GM12878 (cell line): ENCODE measurements around the gene SH2D3A. TPM values are rescaled to one million over a fixed set of nuclear protein-coding genes. Genes with fewer than 3 reads are reported as not detected.
A peak's percentile ranks its signal among the peaks of the same experiment; 100 is the strongest.

Source experiments
- CBX3 ChIP-seq: fragments of 200-600 bp; sonication (generic); IDR thresholded peaks from 2 replicates; pipeline ENCODE4 v1.6.1; 2016; ENCODE audit warnings: low read depth, borderline replicate concordance
- CHD4 ChIP-seq: fragments of 200-600 bp; sonication (generic); IDR thresholded peaks from 2 replicates; pipeline ENCODE4 v1.6.1; 2016; ENCODE audit warnings: mild to moderate bottlenecking
- EGR1 ChIP-seq, 2 experiments: IDR thresholded peaks; 1 replicate in 1 of 2; 2 replicates in 1 of 2; pipeline ENCODE4 v1.6.1; 2011 to 2012; ENCODE audit warnings: low read depth in 2 of 2, low read length in 2 of 2, borderline replicate concordance in 1 of 2, mild to moderate bottlenecking in 1 of 2, moderate library complexity in 1 of 2
- FOXK2 ChIP-seq: fragments of 450-650 bp; IDR thresholded peaks from 2 replicates; pipeline ENCODE4 v1.6.1; 2017; ENCODE audit warnings: mild to moderate bottlenecking, moderate library complexity
- IKZF1 ChIP-seq: fragments of 450-650 bp; conservative IDR thresholded peaks from 2 replicates; pipeline ENCODE4 v1.6.1; 2017; ENCODE audit warnings: antibody characterized with exemption, mild to moderate bottlenecking
- IKZF2 ChIP-seq, 2 experiments: fragments of 450-650 bp; IDR thresholded peaks; 2 replicates each; pipeline ENCODE4 v1.6.1; 2017; ENCODE audit warnings: mild to moderate bottlenecking in 2 of 2, moderate library complexity in 2 of 2
- NFXL1 ChIP-seq: fragments of 450-650 bp; IDR thresholded peaks from 2 replicates; pipeline ENCODE4 v1.6.1; 2017; ENCODE audit warnings: antibody characterized with exemption, mild to moderate bottlenecking, borderline replicate concordance
- RAD21 ChIP-seq: IDR thresholded peaks from 2 replicates; pipeline ENCODE4 v1.6.1; 2011; ENCODE audit warnings: mild to moderate bottlenecking, low read depth, low read length, moderate library complexity; ENCODE audit not compliant: insufficient read depth
- RCOR1 ChIP-seq: conservative IDR thresholded peaks from 2 replicates; pipeline ENCODE4 v1.6.1; 2012; ENCODE audit warnings: low read depth, low read length, improper control_type of control experiment
- SMARCA5 ChIP-seq: fragments of 450-650 bp; IDR thresholded peaks from 2 replicates; pipeline ENCODE4 v1.6.1; 2017; ENCODE audit warnings: mild to moderate bottlenecking
- SRF ChIP-seq, 2 experiments: IDR thresholded peaks; 2 replicates each; pipeline ENCODE4 v1.6.1; 2011; ENCODE audit warnings: low read depth in 2 of 2, low read length in 2 of 2, mild to moderate bottlenecking in 1 of 2, moderate library complexity in 1 of 2
- TCF7 ChIP-seq: IDR thresholded peaks from 2 replicates; pipeline ENCODE4 v1.6.1; 2014; ENCODE audit warnings: antibody characterized with exemption, borderline replicate concordance
- ZSCAN29 ChIP-seq: fragments of 450-650 bp; IDR thresholded peaks from 2 replicates; pipeline ENCODE4 v1.6.1; 2017; ENCODE audit warnings: mild to moderate bottlenecking, moderate library complexity
- polyA plus RNA-seq, 11 experiments: library from polyadenylated mRNA; depleted of rRNA in 4 of 11; unstranded in 6 of 11; stranded (reverse) in 5 of 11; fragments of >200 nt; fragmentation: Nextera tagmentation in 4 of 11; fragmentation: Illumina TruSeq in 1 of 11; extraction: Ambion mirVana in 4 of 11; extraction: Trizol in 1 of 11; gene quantifications; 1 replicate in 1 of 11; 2 replicates in 10 of 11; pipeline versions ENCODE4 v1.2.1 to v1.2.3, GENCODE V29; 2011 to 2016; ENCODE audit warnings: inconsistent platforms in 2 of 11, missing spikeins in 2 of 11, low read depth in 1 of 11
- total RNA-seq, 4 experiments: library from RNA; depleted of rRNA in 3 of 4; stranded (reverse); fragments of >200 nt in 3 of 4; fragmentation: Illumina TruSeq in 1 of 4; extraction: Trizol in 1 of 4; gene quantifications; 2 replicates each; pipeline versions ENCODE4 v1.2.1 to v1.2.3, GENCODE V29; 2013 to 2021
- TF ChIP-seq, protein P1 (sequence below): fragments of 450-650 bp; formaldehyde crosslinking; IDR thresholded peaks from 2 replicates; pipeline ENCODE4 v1.4.0; 2020; ENCODE audit warnings: mild to moderate bottlenecking, moderate library complexity
- TF ChIP-seq, protein P2 (sequence below): fragments of 450-650 bp; conservative IDR thresholded peaks from 2 replicates; pipeline ENCODE4 v1.6.1; 2017; ENCODE audit warnings: mild to moderate bottlenecking, moderate library complexity
- TF ChIP-seq, protein P3 (sequence below): fragments of 450-650 bp; IDR thresholded peaks from 2 replicates; pipeline ENCODE4 v1.6.1; 2017; ENCODE audit warnings: antibody characterized with exemption, mild to moderate bottlenecking, moderate library complexity
- TF ChIP-seq, protein P4 (sequence below): fragments of 450-650 bp; IDR thresholded peaks from 2 replicates; pipeline ENCODE4 v1.6.1; 2017; ENCODE audit warnings: mild to moderate bottlenecking, low read depth, inconsistent platforms; ENCODE audit not compliant: poor library complexity, severe bottlenecking
- TF ChIP-seq, protein P5 (sequence below): IDR thresholded peaks from 2 replicates; pipeline ENCODE4 v1.6.1; 2011; ENCODE audit warnings: low read depth, mild to moderate bottlenecking, low read length, moderate library complexity, borderline replicate concordance; ENCODE audit errors: extremely low read depth

The SH2D3A gene
- total and polyA plus RNA-seq, 10 of the 15 experiments (the other 5 are each of a cell fraction or from before 2014, with no cell fraction given) = 0.77 to 24.4 (median 9.5) TPM

DNA sequence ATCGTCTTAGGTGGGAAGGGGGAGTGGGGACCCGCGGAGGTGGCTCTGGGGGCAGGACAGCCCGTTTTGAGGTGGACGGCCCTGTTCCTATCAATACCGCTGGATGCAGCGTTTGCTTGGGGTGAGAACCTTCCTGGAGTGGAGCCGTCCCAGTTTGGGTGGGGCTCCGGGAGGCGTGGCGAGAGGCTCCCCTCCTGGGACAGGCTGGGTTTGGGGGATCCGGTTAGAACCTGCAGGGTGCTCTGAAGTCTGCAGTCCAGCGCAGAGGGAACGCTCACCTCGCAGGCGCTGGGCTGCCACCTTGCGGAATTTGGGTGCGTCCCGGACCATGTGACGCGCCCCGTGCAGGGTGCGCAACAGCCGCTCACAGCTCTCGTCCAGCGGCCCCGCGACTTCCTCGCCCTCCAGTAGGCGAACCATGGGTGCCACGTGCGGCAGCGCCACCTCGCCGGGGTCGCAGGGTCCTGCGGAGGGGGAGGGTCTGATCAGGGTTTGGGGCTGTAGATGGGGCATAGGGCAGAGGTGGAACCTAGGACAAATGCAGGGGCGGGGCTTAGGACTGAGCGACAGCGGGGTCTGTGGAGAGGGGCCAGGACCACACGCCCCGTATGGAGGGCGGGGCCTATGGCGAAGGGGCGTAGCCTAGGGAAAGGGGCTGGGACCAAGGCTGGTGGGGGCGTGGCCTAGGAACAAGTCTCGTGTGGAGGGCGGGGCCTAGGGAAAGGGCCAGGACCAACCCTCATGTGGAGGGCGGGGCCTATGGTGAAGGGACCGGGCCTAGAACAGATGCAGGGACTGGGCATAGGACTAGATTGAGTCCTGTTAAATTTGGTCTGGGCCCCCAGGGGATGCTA lies 13.8 kb downstream of the SH2D3A start (continued):
- no peak for TF ChIP-seq NFXL1
- TF ChIP-seq ZSCAN29 = no peak
- peak; percentile 76 for TF ChIP-seq SMARCA5
- TF ChIP-seq SRF (IDR thresholded peaks at IDR 0.05; ENCODE audit: low read depth in 2 of 2, low read length in 2 of 2) = no peak
- no peak for TF ChIP-seq RCOR1
- TF ChIP-seq, protein P1, sequence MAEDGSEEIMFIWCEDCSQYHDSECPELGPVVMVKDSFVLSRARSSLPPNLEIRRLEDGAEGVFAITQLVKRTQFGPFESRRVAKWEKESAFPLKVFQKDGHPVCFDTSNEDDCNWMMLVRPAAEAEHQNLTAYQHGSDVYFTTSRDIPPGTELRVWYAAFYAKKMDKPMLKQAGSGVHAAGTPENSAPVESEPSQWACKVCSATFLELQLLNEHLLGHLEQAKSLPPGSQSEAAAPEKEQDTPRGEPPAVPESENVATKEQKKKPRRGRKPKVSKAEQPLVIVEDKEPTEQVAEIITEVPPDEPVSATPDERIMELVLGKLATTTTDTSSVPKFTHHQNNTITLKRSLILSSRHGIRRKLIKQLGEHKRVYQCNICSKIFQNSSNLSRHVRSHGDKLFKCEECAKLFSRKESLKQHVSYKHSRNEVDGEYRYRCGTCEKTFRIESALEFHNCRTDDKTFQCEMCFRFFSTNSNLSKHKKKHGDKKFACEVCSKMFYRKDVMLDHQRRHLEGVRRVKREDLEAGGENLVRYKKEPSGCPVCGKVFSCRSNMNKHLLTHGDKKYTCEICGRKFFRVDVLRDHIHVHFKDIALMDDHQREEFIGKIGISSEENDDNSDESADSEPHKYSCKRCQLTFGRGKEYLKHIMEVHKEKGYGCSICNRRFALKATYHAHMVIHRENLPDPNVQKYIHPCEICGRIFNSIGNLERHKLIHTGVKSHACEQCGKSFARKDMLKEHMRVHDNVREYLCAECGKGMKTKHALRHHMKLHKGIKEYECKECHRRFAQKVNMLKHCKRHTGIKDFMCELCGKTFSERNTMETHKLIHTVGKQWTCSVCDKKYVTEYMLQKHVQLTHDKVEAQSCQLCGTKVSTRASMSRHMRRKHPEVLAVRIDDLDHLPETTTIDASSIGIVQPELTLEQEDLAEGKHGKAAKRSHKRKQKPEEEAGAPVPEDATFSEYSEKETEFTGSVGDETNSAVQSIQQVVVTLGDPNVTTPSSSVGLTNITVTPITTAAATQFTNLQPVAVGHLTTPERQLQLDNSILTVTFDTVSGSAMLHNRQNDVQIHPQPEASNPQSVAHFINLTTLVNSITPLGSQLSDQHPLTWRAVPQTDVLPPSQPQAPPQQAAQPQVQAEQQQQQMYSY (CRISPR knock-in tag) = no peak
- peak; percentile 50; the same call in 1 of the 2 replicates for TF ChIP-seq RAD21
- no peak for TF ChIP-seq TCF7
- TF ChIP-seq, protein P2, sequence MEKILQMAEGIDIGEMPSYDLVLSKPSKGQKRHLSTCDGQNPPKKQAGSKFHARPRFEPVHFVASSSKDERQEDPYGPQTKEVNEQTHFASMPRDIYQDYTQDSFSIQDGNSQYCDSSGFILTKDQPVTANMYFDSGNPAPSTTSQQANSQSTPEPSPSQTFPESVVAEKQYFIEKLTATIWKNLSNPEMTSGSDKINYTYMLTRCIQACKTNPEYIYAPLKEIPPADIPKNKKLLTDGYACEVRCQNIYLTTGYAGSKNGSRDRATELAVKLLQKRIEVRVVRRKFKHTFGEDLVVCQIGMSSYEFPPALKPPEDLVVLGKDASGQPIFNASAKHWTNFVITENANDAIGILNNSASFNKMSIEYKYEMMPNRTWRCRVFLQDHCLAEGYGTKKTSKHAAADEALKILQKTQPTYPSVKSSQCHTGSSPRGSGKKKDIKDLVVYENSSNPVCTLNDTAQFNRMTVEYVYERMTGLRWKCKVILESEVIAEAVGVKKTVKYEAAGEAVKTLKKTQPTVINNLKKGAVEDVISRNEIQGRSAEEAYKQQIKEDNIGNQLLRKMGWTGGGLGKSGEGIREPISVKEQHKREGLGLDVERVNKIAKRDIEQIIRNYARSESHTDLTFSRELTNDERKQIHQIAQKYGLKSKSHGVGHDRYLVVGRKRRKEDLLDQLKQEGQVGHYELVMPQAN = peak; percentile 66
- no peak for TF ChIP-seq CBX3
- TF ChIP-seq, protein P3, sequence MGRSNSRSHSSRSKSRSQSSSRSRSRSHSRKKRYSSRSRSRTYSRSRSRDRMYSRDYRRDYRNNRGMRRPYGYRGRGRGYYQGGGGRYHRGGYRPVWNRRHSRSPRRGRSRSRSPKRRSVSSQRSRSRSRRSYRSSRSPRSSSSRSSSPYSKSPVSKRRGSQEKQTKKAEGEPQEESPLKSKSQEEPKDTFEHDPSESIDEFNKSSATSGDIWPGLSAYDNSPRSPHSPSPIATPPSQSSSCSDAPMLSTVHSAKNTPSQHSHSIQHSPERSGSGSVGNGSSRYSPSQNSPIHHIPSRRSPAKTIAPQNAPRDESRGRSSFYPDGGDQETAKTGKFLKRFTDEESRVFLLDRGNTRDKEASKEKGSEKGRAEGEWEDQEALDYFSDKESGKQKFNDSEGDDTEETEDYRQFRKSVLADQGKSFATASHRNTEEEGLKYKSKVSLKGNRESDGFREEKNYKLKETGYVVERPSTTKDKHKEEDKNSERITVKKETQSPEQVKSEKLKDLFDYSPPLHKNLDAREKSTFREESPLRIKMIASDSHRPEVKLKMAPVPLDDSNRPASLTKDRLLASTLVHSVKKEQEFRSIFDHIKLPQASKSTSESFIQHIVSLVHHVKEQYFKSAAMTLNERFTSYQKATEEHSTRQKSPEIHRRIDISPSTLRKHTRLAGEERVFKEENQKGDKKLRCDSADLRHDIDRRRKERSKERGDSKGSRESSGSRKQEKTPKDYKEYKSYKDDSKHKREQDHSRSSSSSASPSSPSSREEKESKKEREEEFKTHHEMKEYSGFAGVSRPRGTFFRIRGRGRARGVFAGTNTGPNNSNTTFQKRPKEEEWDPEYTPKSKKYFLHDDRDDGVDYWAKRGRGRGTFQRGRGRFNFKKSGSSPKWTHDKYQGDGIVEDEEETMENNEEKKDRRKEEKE = no peak
- TF ChIP-seq FOXK2 = no peak
- no peak for TF ChIP-seq CHD4
- TF ChIP-seq, protein P4, sequence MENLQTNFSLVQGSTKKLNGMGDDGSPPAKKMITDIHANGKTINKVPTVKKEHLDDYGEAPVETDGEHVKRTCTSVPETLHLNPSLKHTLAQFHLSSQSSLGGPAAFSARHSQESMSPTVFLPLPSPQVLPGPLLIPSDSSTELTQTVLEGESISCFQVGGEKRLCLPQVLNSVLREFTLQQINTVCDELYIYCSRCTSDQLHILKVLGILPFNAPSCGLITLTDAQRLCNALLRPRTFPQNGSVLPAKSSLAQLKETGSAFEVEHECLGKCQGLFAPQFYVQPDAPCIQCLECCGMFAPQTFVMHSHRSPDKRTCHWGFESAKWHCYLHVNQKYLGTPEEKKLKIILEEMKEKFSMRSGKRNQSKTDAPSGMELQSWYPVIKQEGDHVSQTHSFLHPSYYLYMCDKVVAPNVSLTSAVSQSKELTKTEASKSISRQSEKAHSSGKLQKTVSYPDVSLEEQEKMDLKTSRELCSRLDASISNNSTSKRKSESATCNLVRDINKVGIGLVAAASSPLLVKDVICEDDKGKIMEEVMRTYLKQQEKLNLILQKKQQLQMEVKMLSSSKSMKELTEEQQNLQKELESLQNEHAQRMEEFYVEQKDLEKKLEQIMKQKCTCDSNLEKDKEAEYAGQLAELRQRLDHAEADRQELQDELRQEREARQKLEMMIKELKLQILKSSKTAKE = no peak
- peak; percentile 59 for TF ChIP-seq IKZF1
- peak in 1 of 2 experiments; percentile 46; a peak in 2 of 4 replicates for TF ChIP-seq IKZF2 (IDR thresholded peaks at IDR 0.05)
- no peak for TF ChIP-seq EGR1 (IDR thresholded peaks at IDR 0.05; ENCODE audit: borderline replicate concordance in 1 of 2, low read depth in 2 of 2, low read length in 2 of 2)
- TF ChIP-seq, protein P5, sequence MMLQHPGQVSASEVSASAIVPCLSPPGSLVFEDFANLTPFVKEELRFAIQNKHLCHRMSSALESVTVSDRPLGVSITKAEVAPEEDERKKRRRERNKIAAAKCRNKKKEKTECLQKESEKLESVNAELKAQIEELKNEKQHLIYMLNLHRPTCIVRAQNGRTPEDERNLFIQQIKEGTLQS = 0 out of 2 replicates have a peak, but pooled peaks have one; percentile 67
